HG03469 (cell line): ENCODE results near the gene EML1.

Source experiments
- ATAC-seq: cut with Tn5 transposase; IDR thresholded peaks from one replicate; pipeline ENCODE4 v1.9.1; 2021; ENCODE audit warnings: mild to moderate bottlenecking, moderate library complexity, moderate number of reproducible peaks; ENCODE audit not compliant: unreplicated experiment

EML1 gene

GRCh38 chr14:99860219-99860618 is 67.0 kb downstream of the EML1 start:
- no peak for ATAC-seq

GRCh38 chr14:99862136-99862535 is 68.9 kb downstream of the EML1 start:
- ATAC-seq: no peak

- ATAC-seq: no peak
Measured at GRCh38 chr14:99863059-99863458, 69.8 kb downstream of the EML1 start.

- ATAC-seq: no peak
Measured at GRCh38 chr14:99865408-99865807, 72.2 kb downstream of the EML1 start.

GRCh38 chr14:99870617-99871016 is 77.4 kb downstream of the EML1 start:
- ATAC-seq: no peak

GRCh38 chr14:99871771-99872170 is 78.6 kb downstream of the EML1 start:
- ATAC-seq: no peak

- ATAC-seq: no peak
Measured at GRCh38 chr14:99872786-99873440, 79.7 kb downstream of the EML1 start.

GRCh38 chr14:99873653-99874052 is 80.4 kb downstream of the EML1 start:
- no peak for ATAC-seq

- ATAC-seq: no peak
Measured at GRCh38 chr14:99874306-99874705, 81.1 kb downstream of the EML1 start.

- ATAC-seq: no peak
Measured at GRCh38 chr14:99875421-99875820, 82.2 kb downstream of the EML1 start.

- ATAC-seq: no peak
Measured at GRCh38 chr14:99875836-99876235, 82.6 kb downstream of the EML1 start.

- ATAC-seq: no peak
Measured at GRCh38 chr14:99876406-99876805, 83.2 kb downstream of the EML1 start.

GRCh38 chr14:99878563-99878962 is 85.3 kb downstream of the EML1 start:
- no peak for ATAC-seq

GRCh38 chr14:99879401-99880295 is 86.4 kb downstream of the EML1 start:
- no peak for ATAC-seq

- no peak for ATAC-seq
Measured at GRCh38 chr14:99880651-99881420, 87.6 kb downstream of the EML1 start.

- no peak for ATAC-seq
Measured at GRCh38 chr14:99883866-99884650, 90.8 kb downstream of the EML1 start.

- peak; percentile 42 for ATAC-seq
Measured at GRCh38 chr14:99884834-99885648, 91.8 kb downstream of the EML1 start.

GRCh38 chr14:99885649-99885958 is 92.4 kb downstream of the EML1 start:
- ATAC-seq: no peak

GRCh38 chr14:99887407-99887806 is 94.2 kb downstream of the EML1 start:
- ATAC-seq: no peak

- no peak for ATAC-seq
Measured at GRCh38 chr14:99888149-99888548, 94.9 kb downstream of the EML1 start.
